HUDEP-2 (cell line): Measurements from ENCODE around the gene DLX5.
"Not testable (repeated sequence)": the region's sequence is repeated elsewhere in the genome, so short reads cannot be mapped to it uniquely, and the experiment has no call there.

ENCODE experiments used
- DNase-seq, 76 experiments: peaks; one replicate each; lab custom pipeline; 2025; ENCODE audit not compliant: unreplicated experiment in 76 of 76; lab: John Stamatoyannopoulos, UW

Gene DLX5

DNA sequence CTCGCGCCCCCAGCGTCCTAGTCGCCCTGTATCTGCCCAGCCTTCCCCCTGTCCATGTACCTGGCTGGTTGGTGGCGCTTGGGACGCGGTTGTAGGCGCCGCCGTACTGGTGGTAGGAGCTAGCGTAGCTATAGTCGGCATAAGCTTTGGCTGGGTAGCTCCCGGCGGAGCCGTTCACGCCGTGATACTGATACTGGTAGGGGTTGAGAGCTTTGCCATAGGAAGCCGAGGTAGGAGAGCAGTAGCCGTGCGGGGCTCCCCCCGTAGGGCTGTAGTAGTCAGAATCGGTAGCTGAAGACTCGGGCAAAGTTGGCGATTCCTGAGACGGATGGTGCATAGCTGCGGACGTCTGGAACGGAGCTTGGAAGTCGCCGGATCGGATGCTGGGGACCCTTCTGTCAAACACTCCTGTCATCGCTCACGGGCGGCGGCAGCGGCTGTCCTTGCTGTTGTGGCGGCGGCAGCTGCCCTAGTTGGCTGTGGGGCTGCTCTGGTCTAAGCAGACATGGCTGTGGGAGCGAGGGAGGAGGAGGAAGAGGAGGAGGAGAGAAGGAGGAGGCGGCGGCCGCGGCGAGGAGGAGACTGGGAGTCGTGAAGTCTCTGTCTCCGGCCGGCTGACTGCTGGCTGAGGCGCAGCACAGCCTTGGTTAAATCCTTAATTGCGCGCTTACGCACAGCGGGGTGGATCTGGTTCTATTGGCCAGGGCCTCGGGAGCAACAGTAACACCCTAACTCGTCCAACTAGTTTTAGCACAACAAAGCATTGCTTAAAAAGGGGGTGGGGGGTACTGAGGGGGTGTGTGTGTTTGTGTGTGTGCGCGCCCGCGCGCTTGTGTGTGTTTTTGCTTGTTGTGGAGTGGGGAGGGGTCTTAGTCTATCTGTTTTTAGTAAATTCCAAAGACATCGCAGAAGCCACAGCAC, at the start of gene DLX5:
Gene DLX5, minus strand, starts transcription at position 623 of the 921 bp plus-strand sequence. Its CDS starts 208 bp downstream, at position 415.
- DNase-seq: no peak

DNA sequence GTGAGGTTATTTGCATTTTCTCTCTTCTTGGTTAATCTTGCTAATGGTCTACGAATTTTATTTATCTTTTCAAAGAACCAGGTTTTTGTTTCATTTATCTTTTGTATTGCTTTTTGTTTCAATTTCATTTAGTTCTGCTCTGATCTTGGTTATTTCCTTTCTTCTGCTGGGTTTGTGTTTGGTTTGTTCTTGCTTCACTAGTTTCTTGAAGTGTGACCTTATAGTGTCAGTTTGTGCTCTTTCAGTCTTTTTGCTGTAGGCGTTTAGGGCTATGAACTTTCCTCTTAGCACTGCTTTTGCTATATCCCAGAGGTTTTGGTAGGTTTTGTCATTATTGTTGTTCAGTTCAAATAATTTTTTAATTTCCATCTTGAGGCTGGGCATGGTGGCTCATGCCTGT, 47.4 kb upstream of the DLX5 start:
- DNase-seq: not testable (repeated sequence)

DNA sequence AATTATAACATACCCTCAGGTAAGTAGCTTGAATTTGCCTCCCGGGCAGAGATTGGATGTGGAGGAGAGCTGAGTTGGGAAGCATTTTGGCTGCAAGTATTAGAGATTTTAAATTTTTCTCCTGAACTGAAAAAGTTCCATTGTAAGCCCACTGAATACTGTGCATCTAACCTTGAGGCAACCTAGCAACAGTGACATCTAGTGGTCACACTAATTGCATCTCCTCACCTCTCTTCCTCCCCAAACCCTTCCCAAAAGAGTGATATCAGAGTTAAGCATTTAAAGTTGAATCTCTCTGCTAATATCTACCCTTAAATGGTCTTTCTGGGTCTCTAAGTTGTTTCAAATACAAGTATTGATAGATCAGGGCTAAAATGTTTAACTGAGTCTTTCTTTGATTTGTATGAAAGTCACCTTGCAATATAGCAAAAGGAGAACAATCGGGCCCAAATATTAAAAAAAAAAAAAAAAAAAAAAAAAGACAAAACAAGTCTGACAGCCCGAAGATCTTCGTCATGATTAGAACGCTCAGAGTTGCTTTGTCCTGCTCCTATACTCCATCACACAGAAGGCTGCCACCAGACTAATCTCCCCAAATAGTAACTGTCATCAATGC, 40.4 kb upstream of the DLX5 start:
- DNase-seq: peak in 18 of 76 experiments; percentile 1 to 34 (median 13)

DNA sequence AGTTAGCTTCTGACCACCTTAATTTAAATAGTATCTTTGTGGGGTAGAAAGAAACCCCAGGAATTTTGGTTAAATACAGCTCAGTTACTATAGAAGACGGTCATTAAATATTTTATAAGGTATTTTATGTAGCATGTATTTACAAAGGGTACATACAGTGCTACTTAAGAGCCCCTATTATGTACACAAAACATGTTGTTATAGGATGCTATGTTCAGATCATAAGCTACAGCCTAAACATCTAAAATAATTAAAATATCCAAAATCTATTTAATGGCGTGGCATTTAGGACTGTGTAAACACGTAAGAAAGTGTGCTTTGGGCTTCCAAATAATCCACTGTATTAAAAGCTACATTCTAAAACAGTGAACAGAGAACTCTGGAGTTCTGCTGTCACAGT, 39.4 kb upstream of the DLX5 start:
- DNase-seq: no peak

DNA sequence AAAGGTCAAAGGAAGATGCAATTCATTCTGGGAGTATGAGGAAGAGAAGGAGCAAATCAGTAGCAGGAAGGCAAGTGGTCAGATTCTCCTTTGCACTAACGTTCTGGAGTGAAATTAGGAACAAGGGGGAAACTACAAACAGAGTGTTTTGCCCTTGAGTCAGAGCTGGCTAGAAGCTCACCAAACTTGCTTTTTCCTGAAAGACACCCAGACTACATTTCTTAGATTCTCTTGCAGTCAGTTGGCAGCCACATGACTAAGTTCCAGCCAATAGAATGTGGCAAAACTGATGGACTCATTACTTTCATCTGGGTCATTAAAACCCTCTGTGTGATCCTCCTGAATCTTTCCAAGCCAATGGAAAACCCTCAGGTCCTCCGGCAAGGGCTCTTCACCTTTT, 18.6 kb upstream of the DLX5 start:
- no peak for DNase-seq

DNA sequence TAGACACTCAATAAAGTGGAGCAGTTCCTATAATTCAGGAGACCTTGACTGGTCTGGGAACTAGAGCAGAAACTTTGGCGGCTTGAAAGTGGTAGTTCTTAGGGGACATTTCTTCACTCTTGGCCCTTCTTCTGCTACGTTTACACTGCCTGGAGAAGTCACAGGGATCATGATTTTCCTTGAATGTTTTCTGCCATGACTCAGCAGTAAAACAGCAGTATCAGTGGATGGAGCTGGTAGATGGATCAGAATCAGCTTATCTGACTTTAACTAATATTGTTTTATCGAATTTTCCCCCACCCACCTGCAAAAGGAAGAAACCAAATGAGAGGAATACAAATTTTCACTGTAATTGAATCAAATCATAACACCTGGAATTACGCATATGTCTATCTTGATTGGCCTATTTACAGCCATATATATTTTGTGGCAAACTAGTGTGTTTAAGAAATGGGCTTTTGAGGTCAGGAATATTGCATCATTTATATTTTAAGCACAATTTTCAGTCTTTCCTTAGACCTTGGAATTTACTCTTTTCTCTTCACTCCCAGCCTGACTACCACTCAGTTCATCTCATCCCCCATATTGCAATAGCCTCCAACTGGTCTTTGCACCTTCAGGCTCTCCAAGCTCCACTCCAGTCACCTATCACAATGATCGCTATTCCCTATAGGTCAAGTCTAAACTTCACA, 14.9 kb upstream of the DLX5 start:
- no peak for DNase-seq

DNA sequence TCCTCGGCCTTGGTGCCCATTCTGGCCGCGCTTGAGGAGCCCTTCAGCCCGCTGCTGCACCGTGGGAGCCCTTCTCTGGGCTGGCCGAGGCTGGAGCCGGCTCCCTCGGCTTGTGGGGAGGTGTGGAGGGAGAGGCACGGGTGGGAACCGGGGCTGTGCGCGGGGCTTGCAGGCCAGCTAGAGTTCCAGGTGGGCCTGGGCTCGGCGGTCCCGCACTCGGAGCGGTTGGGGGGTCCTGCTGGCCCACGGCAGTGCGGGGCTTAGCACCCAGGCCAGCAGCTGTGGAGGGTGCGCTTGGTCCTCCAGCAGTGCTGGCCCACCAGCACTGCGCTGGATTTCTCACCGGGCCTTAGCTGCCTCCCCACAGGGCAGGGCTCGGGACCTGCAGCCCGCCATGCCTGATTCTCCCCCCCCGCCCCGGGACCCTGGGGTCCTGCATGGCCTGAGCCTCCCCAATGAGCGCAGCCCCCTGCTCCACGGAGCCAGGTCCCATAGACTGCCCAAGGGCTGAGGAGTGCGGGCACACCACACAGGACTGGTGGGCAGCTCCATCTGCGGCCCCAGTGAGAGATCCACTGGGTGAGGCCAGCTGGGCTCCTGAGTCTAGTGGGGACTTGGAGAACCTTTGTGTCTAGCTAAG, 9.7 kb upstream of the DLX5 start:
- DNase-seq: not testable (repeated sequence)

DNA sequence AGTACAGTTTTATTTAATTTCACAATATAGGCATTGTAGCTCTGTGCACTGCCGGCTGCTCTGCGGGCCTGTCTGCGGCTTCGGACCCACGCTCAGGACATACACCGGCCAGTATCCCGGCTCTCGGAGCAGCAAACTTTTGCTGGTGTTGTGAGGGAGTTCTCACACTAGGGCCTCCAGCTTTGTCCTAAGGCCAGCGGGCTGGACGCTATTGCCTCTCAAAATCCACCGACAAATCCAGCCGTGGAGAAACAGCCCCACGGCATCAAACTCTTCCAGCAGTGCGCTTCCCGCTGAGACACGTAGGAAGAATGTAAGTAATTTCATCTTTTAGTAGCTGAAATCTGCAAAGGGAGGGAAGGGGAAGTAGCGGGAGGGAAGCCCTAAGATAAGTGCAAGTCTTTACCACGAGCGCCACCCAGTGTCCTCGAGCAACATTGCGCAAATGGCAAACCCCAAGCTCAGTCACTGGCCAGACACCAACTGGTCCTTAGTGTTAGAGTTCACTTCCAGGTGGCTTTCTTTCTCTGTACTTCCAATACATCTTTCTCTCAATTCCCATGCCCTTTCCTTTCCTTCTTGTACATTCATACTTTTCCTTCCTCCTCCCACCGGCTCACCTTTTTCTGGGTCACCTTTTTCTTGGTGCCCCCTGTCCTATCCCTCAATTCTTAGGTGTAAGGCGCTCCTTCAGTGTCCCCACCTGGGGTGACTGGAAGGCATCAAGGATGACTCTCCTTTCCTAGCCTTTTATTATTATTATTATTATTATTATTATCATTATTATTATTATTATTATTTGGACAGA, 3.0 kb upstream of the DLX5 start:
- peak in 58 of 76 experiments; percentile 1 to 71 (median 34) for DNase-seq

DNA sequence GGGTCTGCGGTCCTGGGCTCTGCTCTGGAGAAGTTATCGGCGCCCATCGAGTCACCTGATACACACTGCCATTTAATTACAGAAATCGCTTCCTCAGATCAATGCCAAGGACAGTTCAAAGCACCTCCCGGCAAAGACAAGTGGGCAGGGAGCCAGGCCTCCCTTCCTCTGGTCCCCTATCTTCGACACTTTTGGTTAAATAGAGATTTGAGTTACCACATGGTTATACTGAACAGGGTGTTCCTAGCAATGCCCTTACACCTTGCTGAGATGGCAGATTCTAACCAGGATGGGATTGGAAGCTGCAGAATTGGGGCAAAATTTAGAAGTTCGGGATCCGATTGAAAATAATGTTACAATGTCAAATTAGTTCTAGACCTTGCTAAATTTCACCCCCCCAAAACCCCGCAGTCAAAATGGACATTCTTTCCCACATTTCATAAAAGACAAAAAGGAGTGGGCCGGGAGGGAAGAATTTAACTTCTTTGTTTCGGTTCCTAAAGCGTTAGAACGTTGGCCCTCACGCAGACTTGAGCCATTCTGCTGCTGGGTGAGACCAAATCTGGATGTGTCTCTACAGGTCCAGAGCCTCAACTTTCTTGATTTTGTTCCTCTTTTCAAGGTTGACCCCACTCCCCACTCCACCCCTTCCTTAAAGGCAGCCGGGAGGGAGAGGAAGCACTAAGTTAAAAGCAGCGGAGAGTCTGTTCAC, 2.2 kb upstream of the DLX5 start:
- DNase-seq: no peak

DNA sequence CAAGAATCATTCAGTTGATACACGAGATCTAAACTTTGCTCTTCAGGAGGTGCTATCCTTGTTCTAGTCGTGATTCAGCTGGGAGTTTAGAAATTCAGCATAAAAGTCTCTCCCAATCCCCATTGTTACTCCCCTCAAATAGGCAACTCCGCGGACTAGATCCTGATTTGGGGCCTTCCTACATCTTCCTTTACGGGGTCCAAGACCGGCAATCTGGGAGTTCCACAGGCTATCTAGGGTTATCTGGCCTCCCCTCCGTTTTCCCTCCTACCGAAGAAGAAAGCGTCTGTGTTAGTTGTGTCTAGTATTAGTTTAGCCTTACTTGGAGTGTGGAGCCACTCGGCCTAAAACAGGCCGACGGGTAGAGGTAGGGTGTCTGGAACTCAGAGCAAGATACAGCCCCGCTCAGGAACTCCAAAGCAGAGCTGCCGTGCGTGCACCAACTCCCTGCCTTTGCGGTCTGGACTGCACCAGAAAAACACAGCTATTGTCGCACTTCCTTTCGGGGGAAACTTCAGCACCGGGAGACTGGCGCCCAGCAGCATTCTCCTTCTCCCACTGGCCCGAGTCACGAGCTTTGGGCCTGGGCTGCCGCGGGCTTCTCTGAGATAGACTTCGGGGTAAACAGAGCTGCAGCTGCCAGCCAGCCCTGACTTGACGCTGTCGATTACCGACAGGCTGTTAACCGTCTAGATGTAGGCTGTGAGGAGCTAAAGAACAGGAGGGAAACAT, 1.5 kb upstream of the DLX5 start:
- DNase-seq: no peak

DNA sequence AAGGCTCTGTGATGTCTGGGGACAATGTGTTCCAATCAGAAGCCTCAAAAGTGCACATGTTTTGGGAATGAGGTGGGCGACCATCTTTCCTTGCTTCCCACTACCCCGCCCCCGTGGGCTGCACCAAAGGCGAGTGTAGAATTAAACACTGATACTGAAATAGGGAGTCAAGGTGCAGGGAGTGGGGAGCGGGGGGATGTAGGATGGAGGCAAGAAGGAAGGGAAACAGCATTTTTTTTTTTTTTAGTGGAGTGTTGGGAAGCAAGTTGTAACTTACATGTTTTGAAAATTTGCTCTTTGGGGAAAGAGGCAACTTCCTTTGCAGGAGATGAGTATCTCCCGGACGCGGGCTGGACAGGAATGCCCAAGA, 484 bp upstream of the DLX5 start:
- no peak for DNase-seq

DNA sequence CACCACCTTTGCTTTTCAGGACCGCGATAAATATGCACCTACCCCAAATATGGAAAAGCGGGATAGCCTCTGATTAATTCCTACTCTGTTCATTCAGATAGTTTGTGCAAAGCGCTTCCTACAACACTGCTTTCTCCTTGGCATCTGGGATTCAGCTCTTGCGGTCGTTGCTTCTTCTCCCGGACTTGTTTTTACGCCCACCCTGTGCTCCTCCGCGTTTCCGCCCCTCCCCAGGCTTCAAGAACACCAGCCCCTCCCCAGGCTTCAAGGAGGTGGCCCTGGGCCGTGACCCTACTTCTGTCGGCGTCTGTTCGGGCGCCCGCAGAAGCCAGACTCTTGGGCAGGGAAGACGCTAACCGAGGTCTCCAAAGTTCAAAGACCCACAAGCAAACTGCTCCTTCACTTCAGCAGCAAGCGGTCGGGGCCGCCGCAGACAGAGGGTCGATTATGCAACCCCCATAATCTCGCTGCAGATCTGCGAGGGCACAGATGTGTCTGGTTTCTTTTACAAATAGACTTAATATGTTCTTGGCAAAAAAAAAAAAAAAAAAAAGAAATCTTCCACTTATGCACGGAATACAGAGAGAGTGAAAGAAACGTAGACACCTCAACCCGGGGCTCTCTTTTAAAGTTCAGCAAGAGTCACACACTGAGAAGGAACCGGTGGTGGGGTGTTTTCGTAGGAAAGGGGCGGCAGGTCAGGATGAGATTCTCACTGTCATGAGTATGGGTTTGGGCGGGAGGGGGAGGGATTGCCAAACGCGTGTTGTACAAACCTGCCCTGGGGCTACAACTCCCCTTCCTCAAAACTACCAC, 1.9 kb downstream of the DLX5 start:
- DNase-seq: no peak

DNA sequence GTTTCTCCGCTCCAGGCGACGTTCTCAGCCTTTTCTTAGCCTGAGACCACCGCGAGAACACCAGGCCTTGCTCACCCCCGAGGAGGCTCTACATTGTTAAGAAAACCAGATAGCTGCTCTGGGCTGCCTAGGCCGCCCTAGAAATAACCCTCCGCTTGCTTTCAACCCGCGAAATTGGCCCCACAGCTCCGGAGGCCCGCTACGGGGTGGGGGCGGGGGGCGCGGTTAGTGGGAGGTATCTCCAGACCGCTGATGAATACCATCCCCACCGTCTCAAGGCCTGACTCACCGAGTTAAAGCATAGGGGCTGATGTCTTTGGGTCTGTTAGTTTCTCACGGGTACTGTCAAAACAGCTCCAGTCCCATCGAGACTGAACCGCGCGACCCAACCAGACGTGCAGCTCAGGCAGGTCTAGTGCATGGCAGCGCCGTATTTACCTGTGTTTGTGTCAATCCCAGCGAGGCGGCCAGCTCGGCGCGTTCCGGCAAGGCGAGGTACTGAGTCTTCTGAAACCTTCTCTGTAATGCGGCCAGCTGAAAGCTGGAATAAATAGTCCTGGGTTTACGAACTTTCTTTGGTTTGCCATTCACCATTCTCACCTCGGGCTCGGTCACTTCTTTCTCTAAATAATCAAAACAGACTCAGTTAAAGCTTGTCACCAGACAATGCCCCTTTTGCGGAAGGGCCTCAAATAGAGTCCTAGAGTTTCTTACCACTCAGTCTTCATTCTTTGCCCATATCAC, 2.7 kb downstream of the DLX5 start:
- DNase-seq: no peak

DNA sequence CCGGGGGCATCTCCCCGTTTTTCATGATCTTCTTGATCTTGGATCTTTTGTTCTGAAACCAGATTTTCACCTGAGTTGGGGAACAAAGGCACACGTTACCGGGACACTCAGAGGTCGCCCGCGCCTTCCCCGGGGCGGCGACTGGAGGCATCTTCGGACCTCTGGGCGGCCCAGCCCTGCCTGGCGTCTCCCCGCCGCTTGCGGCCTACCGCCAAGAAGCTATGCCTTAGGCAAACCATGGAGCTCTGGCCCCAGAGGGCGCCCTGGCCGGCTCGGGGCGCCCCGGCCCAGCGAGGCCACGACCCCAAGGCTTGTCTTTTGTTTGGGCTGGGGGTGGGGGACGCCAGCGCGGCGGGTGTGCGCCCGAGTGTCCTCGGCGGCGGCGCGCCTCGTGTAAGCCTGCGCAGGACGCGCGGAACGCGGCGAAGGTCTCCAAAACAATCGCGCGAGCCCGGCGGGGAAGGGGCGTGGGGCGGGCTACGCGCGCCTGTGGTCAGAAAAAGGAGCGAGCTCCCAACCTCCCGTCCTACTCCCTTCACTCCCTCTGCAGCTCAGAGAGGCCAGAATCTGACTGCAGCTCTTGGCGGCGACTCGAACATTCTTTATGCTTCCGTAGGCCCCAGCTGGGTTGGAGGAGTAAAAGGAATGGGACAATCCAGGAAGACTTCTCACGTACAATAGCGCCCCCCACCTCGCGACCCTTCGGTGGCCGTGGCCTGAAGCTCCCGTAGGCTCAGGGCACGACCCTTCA, 3.5 kb downstream of the DLX5 start:
- no peak for DNase-seq

DNA sequence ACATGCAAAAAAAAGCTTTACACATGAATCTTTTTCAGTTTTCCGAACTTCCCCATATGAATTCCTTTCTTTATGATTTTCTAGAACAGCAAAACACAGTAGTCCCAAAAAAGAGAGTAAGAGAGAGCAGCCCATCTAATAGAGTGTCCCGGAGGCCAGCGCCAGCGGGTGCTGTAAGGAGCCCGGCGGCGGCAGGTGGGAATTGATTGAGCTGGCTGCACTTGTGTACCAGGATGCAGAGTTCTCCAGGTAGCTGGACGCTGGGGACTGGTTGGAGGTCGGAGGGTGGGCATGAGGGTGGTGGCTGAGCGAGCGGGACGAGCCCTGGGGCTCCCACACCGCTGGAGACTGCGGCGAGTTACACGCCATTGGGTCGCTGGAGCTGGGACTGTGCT, 4.0 kb downstream of the DLX5 start:
- DNase-seq: no peak

DNA sequence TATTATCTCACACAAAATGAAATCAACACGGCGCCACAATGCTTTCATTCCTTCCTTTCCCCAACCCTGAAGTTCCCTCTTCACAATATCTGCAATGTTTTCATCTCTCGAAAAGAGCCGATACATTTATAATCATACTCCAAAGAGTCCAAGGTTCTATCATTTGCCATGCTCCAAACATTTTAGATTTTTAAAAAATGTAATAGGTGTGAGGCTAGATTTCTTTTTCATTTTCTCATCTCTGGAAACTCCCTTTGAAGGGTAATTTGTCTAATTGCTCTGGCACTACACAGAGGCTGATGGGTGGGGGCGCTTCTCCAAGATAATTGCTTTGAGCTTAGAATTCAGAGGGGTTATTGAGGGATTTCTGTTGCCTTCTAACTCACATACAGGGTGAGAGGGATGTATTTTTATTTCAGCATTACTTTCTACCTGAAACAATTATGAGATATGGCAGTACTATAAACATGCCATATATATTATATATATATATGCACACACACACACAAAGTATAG, 4.9 kb downstream of the DLX5 start:
- DNase-seq: no peak
